Stomach (tissue), 9 donors: ENCODE results near the gene PRRX2. TPM values are rescaled to one million over a fixed set of nuclear protein-coding genes. Genes with fewer than 3 reads are reported as not detected.
A peak's percentile ranks its signal among the peaks of the same experiment; 100 is the strongest.

ENCODE experiments used
- DNase-seq, 2 donors: peaks; one replicate each; pipeline versions ENCODE4 v3.0.0 to v3.0.0-alpha.2; 2013 to 2019
- H3K27ac ChIP-seq, 5 donors: fragments of 200-600 bp in 4 of 5; sonication (generic) in 4 of 5; one replicate each; pipeline ENCODE4 v1.5.1; 2013 to 2019; ENCODE audit warnings: mild to moderate bottlenecking in 1 of 5, moderate library complexity in 1 of 5
- H3K27me3 ChIP-seq, 3 donors: fragments of 200-600 bp; sonication (generic); one replicate each; pipeline ENCODE4 v1.5.1; 2017 to 2019; ENCODE audit warnings: mixed run types in 1 of 3
- H3K36me3 ChIP-seq, 4 donors: fragments of 200-600 bp; sonication (generic); 1 replicate in 3 of 4; 2 replicates in 1 of 4; pipeline ENCODE4 v1.5.1; 2016 to 2019
- H3K4me1 ChIP-seq, 4 donors: fragments of 200-600 bp; sonication (generic); one replicate each; pipeline ENCODE4 v1.5.1; 2016 to 2019
- H3K4me3 ChIP-seq, 4 donors: fragments of 200-600 bp; sonication (generic) in 3 of 4; one replicate each; pipeline ENCODE4 v1.5.1; 2016 to 2019; ENCODE audit warnings: mild to moderate bottlenecking in 1 of 4
- H3K9me3 ChIP-seq, 4 donors: fragments of 200-600 bp; sonication (generic); one replicate each; pipeline ENCODE4 v1.5.1; 2016 to 2019
- CTCF ChIP-seq, 7 experiments: fragments of 450-650 bp in 4 of 7; fragments of 200-600 bp in 3 of 7; sonication (generic) in 3 of 7; IDR thresholded peaks; one replicate each; pipeline ENCODE4 v1.5.1; 2016 to 2019; ENCODE audit warnings: antibody characterized with exemption in 7 of 7, control low read depth in 2 of 7, mild to moderate bottlenecking in 1 of 7
- EP300 ChIP-seq: sonication (generic); formaldehyde crosslinking; IDR thresholded peaks from one replicate; pipeline ENCODE4 v1.6.1; 2017; ENCODE audit warnings: antibody characterized with exemption
- POLR2A ChIP-seq, 4 donors: fragments of 450-650 bp; IDR thresholded peaks; one replicate each; pipeline ENCODE4 v1.6.1; 2016; ENCODE audit warnings: antibody characterized with exemption in 4 of 4, control low read depth in 2 of 4, mild to moderate bottlenecking in 1 of 4, moderate library complexity in 1 of 4
- POLR2AphosphoS5 ChIP-seq, 3 donors: sonication (generic); formaldehyde crosslinking; IDR thresholded peaks; one replicate each; pipeline ENCODE4 v1.6.1; 2016; ENCODE audit warnings: antibody characterized with exemption in 3 of 3
- WGBS, 5 donors: extraction: QIAGEN DNeasy Blood & Tissue Kit in 3 of 5; methylation state at CpG; one replicate each; pipeline versions ENCODE4 v1.1.5 to v1.1.7; 2013 to 2018; 5-methylcytosine and 5-hydroxymethylcytosine counted together
- intact Hi-C: fragments of 100-400 bp; cut with DNase I; formaldehyde crosslinking; loops from one replicate; pipeline ENCODE4 v1.15.1; 2023; ENCODE audit warnings: low total_unique reads
- polyA plus RNA-seq, 3 donors: library from polyadenylated mRNA; stranded (reverse); fragments of 200-250 nt; gene quantifications; one replicate each; pipeline ENCODE4 v1.2.3, GENCODE V29; 2013
- total RNA-seq, 5 donors: library from RNA; depleted of rRNA; stranded (reverse); fragments of >200 nt; gene quantifications; one replicate each; pipeline versions ENCODE4 v1.1.0 to v1.2.3, GENCODE V29; 2014 to 2016
- donor health status: healthy with polysubstance abuse.
- donor health status: Bipolar disorder and iron deficiency.
- donor health status: healthy.

Gene PRRX2
- total and polyA plus RNA-seq, 8 donors, result 0.87 to 8.4 (median 3.0) TPM; not detected in 2

DNA sequence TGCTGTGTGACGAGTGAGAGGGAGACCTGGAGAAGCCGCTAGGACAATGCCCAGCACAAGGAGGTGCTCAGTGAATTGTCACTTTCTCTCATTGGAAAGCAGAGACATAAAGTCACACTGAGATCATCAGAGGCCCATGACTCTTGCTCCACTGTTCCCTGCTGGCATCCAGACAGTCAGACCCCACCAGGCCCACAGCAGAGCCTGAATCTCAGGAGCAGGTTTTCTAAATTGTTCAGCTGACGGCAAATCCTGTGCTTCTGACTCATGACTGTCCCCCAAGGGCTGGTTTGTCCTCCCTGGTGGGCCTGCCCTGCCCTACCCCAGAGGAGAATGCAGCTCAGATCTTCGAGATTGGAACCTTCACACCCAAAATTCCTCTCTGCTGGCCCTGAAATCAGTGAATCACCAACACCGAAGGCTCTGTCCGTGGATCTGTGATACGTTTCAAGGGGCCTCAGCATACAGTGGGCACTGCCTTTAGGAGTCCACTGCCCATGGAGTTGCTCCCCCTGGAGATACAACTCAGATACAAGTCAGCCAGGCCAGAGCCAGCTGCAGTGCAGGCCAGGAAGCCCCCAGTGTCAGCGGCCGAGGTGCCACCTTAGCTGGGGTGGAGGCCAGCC, 84.7 kb downstream of the PRRX2 start:
- no peak for TF ChIP-seq POLR2AphosphoS5 (IDR thresholded peaks at IDR 0.05)
- no peak for TF ChIP-seq EP300
- TF ChIP-seq CTCF (IDR thresholded peaks at IDR 0.05), result no peak
- TF ChIP-seq POLR2A (IDR thresholded peaks at IDR 0.05), result no peak
- peaks cover 16 to 22% (median 21%) of the 10 kb centered on the region in 4 donors for H3K4me1 ChIP-seq
- H3K27me3 ChIP-seq, result peaks cover 0 to 8% (median 4%) of the 10 kb centered on the region in 3 donors
- intact Hi-C loops, result no loop called here
- H3K27ac ChIP-seq, result no peak overlapping the region
- H3K9me3 ChIP-seq, result no peaks in the 10 kb centered on the region
- H3K36me3 ChIP-seq, result no peaks in the 10 kb centered on the region
- DNase-seq, result no peak
- no peak overlapping the region for H3K4me3 ChIP-seq
- WGBS, 5 donors, result 85 to 91% (median 86%) methylated on average over 6 to 9 of the region's 9 CpGs

DNA sequence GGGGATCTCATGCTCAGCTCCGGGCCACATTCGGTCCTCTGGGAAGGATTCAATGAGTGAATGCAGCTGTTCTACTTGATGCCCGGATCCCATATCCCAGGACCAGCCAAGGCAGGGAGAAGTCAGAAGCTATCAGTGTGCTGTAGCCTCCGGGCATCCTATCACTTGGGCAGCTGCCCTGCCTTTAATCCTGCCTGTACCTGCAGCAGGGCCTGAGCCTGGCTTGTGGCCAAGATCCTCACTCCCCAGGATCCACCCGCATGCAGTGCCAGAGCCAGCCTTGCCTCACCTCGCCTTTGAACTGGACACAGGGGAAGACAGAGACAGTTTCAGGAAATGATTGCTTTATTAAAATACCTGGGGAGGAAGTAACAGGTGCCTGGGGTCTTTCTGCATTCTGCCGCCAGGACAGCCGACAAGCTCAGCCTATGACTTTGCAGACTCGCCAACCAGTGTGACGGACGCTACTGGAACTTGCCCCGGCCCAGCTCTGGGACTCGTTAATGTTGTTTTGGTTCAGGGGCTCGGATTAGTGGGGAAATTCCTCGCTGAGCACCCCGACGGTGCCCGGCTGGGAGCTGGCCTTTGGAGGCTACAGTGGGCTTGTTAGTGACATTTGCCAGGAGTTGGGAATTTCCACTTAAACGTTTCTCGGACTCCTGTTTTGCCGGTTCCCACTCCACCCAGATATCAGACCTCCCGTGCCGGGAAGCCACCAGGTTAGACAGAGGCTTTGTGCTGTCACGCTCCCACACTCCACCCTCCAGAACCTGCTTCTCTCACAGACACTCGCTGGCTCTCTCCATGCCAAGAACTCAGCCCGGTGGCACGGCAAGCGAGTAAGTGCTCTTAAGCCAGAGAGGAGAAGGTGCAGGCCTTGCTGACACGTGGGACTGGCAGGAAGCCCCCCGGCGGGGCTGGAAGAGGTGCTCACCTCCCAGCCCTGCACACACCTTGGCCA, 86.7 kb downstream of the PRRX2 start:
- TF ChIP-seq POLR2AphosphoS5 (IDR thresholded peaks at IDR 0.05), result no peak
- no peak for TF ChIP-seq EP300
- TF ChIP-seq POLR2A (IDR thresholded peaks at IDR 0.05), result no peak
- TF ChIP-seq CTCF (IDR thresholded peaks at IDR 0.05), result no peak
- 19 to 36% (median 20%) methylated on average over 19 to 31 of the region's 31 CpGs for WGBS, 5 donors
- Histone ChIP-seq H3K27me3 (peaks cover 0 to 8% (median 4%) of the 10 kb centered on the region in 3 donors), H3K27ac (peak overlapping the region in 4 of 5 donors; percentile 19 to 56 (median 50)), H3K9me3 (no peaks in the 10 kb centered on the region), H3K36me3 (no peaks in the 10 kb centered on the region), H3K4me1 (peaks cover 16 to 26% (median 22%) of the 10 kb centered on the region in 4 donors), H3K4me3 (peak overlapping the region; percentile 33 to 46 (median 38))
- DNase-seq, result peak; percentile 54 to 80
- intact Hi-C loops, result no loop called here

GRCh38 chr9:129752900-129753729, 87.7 kb downstream of the PRRX2 start, which contains the start of gene PTGES:
Gene PTGES, minus strand, starts transcription at chr9:129753042. Its CDS starts 30 bp downstream, at chr9:129753012.
- H3K4me1 ChIP-seq, result peaks cover 16 to 31% (median 23%) of the 10 kb centered on the region in 4 donors
- H3K4me3 ChIP-seq, result peak within 1 kb of the TSS; percentile 33 to 46 (median 38)
- peak; percentile 69 to 93 for DNase-seq
- H3K27ac ChIP-seq, result peak within 1 kb of the TSS in 4 of 5 donors; percentile 19 to 56 (median 50)
- 14 to 18% (median 15%) methylated on average over 18 to 23 of the region's 23 CpGs for WGBS, 5 donors
- H3K36me3 ChIP-seq, result no peaks in the 10 kb centered on the region
- H3K27me3 ChIP-seq, result peaks cover 0 to 8% (median 4%) of the 10 kb centered on the region in 3 donors
- intact Hi-C loops, result no loop called here
- H3K9me3 ChIP-seq, result no peaks in the 10 kb centered on the region
- TF ChIP-seq POLR2AphosphoS5 (IDR thresholded peaks at IDR 0.05), result peak in 2 of 3 donors; percentile 23 to 52
- TF ChIP-seq POLR2A (IDR thresholded peaks at IDR 0.05), result no peak
- no peak for TF ChIP-seq CTCF (IDR thresholded peaks at IDR 0.05)
